Cardiac muscle cell (in vitro differentiated cells and primary cell): Measurements from ENCODE around the gene CTH. TPM values are rescaled to one million over a fixed set of nuclear protein-coding genes. Genes with fewer than 3 reads are reported as not detected.
"Not testable (repeated sequence)": the region's sequence is repeated elsewhere in the genome, so short reads cannot be mapped to it uniquely, and the experiment has no call there.

Source experiments
- DNase-seq, 2 donors: peaks; one replicate each; pipeline versions ENCODE4 v3.0.0 to v3.0.0-alpha.2; 2010 to 2017; ENCODE audit warnings: low read depth in 1 of 2, low spot score in 1 of 2
- H3K27ac ChIP-seq: fragments of 200-600 bp; sonication (generic); 2 replicates; pipeline ENCODE4 v1.5.1; 2016
- H3K27me3 ChIP-seq: fragments of 200-600 bp; sonication (generic); 2 replicates; pipeline ENCODE4 v1.6.0; 2016; ENCODE audit warnings: control low read depth
- H3K36me3 ChIP-seq: fragments of 200-600 bp; sonication (generic); 2 replicates; pipeline ENCODE4 v1.5.1; 2016; ENCODE audit warnings: control low read depth
- H3K4me1 ChIP-seq: fragments of 200-600 bp; sonication (generic); 2 replicates; pipeline ENCODE4 v1.8.1; 2017; ENCODE audit warnings: low read depth, mild to moderate bottlenecking, mixed run types
- H3K4me3 ChIP-seq: fragments of 200-600 bp; sonication (generic); 2 replicates; pipeline ENCODE4 v1.5.1; 2016; ENCODE audit warnings: mild to moderate bottlenecking
- H3K9me3 ChIP-seq: fragments of 200-600 bp; sonication (generic); 2 replicates; pipeline ENCODE4 v1.5.1; 2017; ENCODE audit warnings: low read depth, mild to moderate bottlenecking, control low read depth
- polyA plus RNA-seq: library from polyadenylated mRNA; unstranded; fragments of >200 nt; fragmentation: Nextera tagmentation; extraction: Ambion mirVana; gene quantifications from 2 replicates; pipeline ENCODE4 v1.2.1, GENCODE V29; 2016
- total RNA-seq: library from RNA; depleted of rRNA; stranded (reverse); fragments of >200 nt; gene quantifications from 2 replicates; pipeline ENCODE4 v1.2.3, GENCODE V29; 2016
- TF ChIP-seq, protein P1 (sequence below): IDR thresholded peaks from 2 replicates; pipeline ENCODE4 v1.5.1; 2012; ENCODE audit warnings: low read depth, mild to moderate bottlenecking, low read length

CTH gene
- total and polyA plus RNA-seq, 2 experiments from 2014 or later = 4.0 to 4.8 TPM

DNA sequence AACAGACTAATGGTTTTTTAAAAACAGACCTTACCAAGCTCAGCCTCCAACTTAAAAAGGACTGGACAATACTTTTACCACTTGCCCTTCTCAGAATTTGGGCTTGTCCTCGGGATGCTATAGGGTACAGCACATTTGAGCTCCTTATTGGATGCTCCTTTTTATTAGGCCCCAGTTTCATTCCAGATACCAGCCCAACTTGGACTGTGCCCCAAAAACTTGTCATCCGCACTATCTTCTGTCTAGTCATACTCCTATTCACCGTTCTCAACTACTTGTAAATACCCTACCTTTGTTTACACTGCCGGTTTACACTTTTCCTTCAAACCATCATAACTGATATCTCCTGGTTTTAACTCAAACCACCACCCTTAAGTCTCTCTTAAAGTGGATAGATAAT is 38.6 kb upstream of the CTH start:
- Histone ChIP-seq H3K4me3 (no peak overlapping the region), H3K4me1 (no peaks in the 10 kb centered on the region), H3K9me3 (no peaks in the 10 kb centered on the region), H3K27ac (no peak overlapping the region), H3K36me3 (no peaks in the 10 kb centered on the region), H3K27me3 (no peaks in the 10 kb centered on the region)
- no peak for DNase-seq
- TF ChIP-seq, protein P1, sequence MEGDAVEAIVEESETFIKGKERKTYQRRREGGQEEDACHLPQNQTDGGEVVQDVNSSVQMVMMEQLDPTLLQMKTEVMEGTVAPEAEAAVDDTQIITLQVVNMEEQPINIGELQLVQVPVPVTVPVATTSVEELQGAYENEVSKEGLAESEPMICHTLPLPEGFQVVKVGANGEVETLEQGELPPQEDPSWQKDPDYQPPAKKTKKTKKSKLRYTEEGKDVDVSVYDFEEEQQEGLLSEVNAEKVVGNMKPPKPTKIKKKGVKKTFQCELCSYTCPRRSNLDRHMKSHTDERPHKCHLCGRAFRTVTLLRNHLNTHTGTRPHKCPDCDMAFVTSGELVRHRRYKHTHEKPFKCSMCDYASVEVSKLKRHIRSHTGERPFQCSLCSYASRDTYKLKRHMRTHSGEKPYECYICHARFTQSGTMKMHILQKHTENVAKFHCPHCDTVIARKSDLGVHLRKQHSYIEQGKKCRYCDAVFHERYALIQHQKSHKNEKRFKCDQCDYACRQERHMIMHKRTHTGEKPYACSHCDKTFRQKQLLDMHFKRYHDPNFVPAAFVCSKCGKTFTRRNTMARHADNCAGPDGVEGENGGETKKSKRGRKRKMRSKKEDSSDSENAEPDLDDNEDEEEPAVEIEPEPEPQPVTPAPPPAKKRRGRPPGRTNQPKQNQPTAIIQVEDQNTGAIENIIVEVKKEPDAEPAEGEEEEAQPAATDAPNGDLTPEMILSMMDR = no peak

DNA sequence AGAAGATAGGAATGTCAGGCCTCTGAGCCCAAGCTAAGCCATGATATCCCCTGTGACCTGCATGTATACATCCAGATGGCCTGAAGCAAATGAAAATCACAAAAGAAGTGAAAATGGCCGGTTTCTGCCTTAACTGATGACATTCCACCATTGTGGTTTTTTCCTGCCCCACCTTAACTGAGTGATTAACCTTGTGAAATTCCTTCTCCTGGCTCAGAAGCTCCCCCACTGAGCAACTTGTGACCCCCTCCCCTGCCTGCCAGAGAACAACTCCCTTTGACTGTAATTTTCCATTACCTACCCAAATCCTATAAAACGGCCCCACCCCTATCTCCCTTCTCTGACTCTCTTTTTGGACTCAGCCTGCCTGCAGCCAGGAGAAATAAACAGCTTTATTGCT is 37.5 kb upstream of the CTH start:
- H3K36me3 ChIP-seq, DNase-seq, H3K4me3 ChIP-seq, H3K27ac ChIP-seq, H3K27me3 ChIP-seq, H3K4me1 ChIP-seq, H3K9me3 ChIP-seq: not testable (repeated sequence)

DNA sequence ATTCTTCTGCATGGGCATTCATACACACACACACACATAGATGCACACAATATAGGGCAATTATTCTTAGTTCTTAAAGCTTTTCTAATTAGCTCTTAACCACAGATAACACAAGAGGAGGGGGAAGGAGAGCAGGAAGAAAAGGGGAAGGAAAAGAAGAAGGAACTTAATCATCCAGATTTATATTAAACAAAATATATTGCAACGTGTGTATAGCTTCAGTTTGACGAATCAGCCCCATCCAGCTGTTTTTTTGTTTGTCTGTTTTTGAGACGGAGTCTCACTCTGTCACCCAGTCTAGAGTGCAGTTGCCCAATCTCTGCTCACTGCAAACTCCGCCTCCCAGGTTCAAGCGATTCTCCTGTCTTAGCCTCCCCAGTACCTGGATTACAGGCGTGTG is 34.9 kb upstream of the CTH start:
- Histone ChIP-seq H3K27ac (no peak overlapping the region), H3K27me3 (no peaks in the 10 kb centered on the region), H3K9me3 (no peaks in the 10 kb centered on the region), H3K36me3 (no peaks in the 10 kb centered on the region), H3K4me1 (no peaks in the 10 kb centered on the region), H3K4me3 (no peak overlapping the region)
- TF ChIP-seq, protein P1 = no peak
- DNase-seq = no peak

DNA sequence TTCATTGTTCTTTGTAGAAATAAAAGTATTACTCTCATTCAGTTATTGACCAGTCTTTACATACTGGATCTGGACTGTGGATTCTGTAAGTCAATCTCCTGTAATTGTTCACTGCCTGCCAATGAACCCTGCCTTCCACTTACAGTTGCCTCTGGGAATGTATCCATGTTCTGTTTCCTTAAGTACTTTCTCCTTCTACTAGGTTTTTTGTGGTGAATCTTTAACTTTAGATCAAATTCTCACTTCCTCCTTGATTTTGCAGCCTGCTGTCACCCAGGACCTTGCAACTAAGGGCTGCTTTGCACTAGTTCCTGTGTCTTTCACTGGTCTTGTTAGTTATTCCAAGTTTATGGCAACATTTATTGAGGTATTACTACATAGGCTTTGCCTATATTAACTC is 28.4 kb upstream of the CTH start:
- TF ChIP-seq, protein P1 = no peak
- Histone ChIP-seq H3K4me1 (no peaks in the 10 kb centered on the region), H3K4me3 (no peak overlapping the region), H3K36me3 (no peaks in the 10 kb centered on the region), H3K9me3 (no peaks in the 10 kb centered on the region), H3K27ac (no peak overlapping the region), H3K27me3 (no peaks in the 10 kb centered on the region)
- no peak for DNase-seq

DNA sequence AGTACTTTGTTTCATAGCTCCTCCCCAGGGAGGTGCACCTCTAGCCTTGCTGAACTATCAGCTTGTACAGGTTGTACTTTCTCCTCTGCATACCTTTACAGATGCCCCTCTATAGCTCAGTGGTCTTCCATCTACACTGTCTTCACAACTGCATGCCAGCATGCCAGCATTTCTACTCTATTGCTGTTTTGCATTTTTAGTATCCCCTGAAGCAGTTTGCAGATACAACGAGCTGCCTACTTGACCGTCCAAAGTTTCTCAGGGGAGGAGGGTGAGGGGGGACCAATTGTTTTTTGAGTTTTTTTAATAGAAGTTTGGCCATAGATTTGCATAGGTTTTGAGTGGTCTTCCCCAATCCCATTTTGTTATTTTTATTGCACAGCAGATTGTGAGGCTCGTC is 27.6 kb upstream of the CTH start:
- H3K4me1 ChIP-seq = no peaks in the 10 kb centered on the region
- TF ChIP-seq, protein P1 = no peak

DNA sequence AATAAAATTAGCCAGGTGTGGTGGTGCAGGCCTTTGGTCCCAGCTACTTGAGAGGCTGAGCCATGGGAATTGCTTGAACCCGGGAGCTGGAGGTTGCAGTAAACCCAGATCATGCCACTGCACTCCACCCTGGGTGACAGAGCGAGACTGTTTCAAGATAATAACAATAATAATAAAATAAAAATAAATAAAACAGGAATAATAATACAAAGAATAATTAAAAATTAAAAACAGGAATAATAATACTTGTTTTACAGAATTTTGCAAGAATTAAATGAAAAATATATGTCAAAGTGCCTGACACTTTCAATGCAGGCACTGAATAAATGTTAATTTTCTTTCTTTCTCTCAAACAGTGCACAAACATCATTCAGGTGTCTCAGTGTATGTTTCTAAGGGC is 26.5 kb upstream of the CTH start:
- Histone ChIP-seq H3K4me3 (no peak overlapping the region), H3K27ac (no peak overlapping the region), H3K4me1 (no peaks in the 10 kb centered on the region), H3K9me3 (no peaks in the 10 kb centered on the region), H3K27me3 (no peaks in the 10 kb centered on the region), H3K36me3 (no peaks in the 10 kb centered on the region)
- TF ChIP-seq, protein P1 = no peak
- DNase-seq = no peak

More for the DNA sequence above, 27.6 kb upstream of the CTH start:
- Histone ChIP-seq H3K9me3 (no peaks in the 10 kb centered on the region), H3K27me3 (no peaks in the 10 kb centered on the region), H3K27ac (no peak overlapping the region), H3K4me3 (no peak overlapping the region), H3K36me3 (no peaks in the 10 kb centered on the region)
- no peak for DNase-seq
